ENCODE data around the gene GLYR1.

Gene GLYR1

GRCh38 chr16:4813251-4814003 is 33.7 kb downstream of the GLYR1 start:
- no peak for TF ChIP-seq CTCF (IDR thresholded peaks at IDR 0.05)
- Histone ChIP-seq H3K27ac (no peak overlapping the region), H3K27me3 (no peaks in the 10 kb centered on the region), H3K4me3 (no peak overlapping the region), H3K4me1 (no peaks in the 10 kb centered on the region), H3K36me3 (peaks cover 68 to 100% (median 93%) of the 10 kb centered on the region in 3 donors), H3K9me3 (no peaks in the 10 kb centered on the region)
- intact Hi-C loops (cut with DNase I; ENCODE audit: low total_unique reads), result no loop called here
- no peak for DNase-seq

GRCh38 chr16:4811773-4812172 is 35.3 kb downstream of the GLYR1 start:
- no peak for TF ChIP-seq CTCF (IDR thresholded peaks at IDR 0.05)
- intact Hi-C loops (cut with DNase I; ENCODE audit: low total_unique reads), result no loop called here
- Histone ChIP-seq H3K36me3 (peaks cover 65 to 99% (median 86%) of the 10 kb centered on the region in 3 donors), H3K9me3 (no peaks in the 10 kb centered on the region), H3K4me3 (no peak overlapping the region), H3K4me1 (no peaks in the 10 kb centered on the region), H3K27me3 (no peaks in the 10 kb centered on the region), H3K27ac (no peak overlapping the region)
- DNase-seq, result no peak

- H3K27me3 ChIP-seq, result no peaks in the 10 kb centered on the region
- peaks cover 60 to 99% (median 83%) of the 10 kb centered on the region in 3 donors for H3K36me3 ChIP-seq
- no peak overlapping the region for H3K27ac ChIP-seq
- TF ChIP-seq CTCF (IDR thresholded peaks at IDR 0.05), result no peak
- intact Hi-C loops (cut with DNase I; ENCODE audit: low total_unique reads), result no loop called here
- H3K4me3 ChIP-seq, result no peak overlapping the region
- no peaks in the 10 kb centered on the region for H3K9me3 ChIP-seq
- DNase-seq, result no peak
- no peaks in the 10 kb centered on the region for H3K4me1 ChIP-seq
Measured at GRCh38 chr16:4811242-4811641, 35.8 kb downstream of the GLYR1 start.

- no peak for DNase-seq
- intact Hi-C loops (cut with DNase I; ENCODE audit: low total_unique reads), result no loop called here
- Histone ChIP-seq H3K4me3 (no peak overlapping the region), H3K36me3 (peaks cover 28 to 72% (median 53%) of the 10 kb centered on the region in 3 donors), H3K27ac (no peak overlapping the region), H3K27me3 (no peaks in the 10 kb centered on the region), H3K4me1 (peaks cover 0 to 16% (median 10%) of the 10 kb centered on the region in 4 donors), H3K9me3 (no peaks in the 10 kb centered on the region)
- no peak for TF ChIP-seq CTCF (IDR thresholded peaks at IDR 0.05)
Measured at GRCh38 chr16:4806280-4806679, 40.8 kb downstream of the GLYR1 start.

GRCh38 chr16:4805231-4805630 is 41.9 kb downstream of the GLYR1 start:
- Histone ChIP-seq H3K36me3 (peaks cover 21 to 62% (median 47%) of the 10 kb centered on the region in 3 donors), H3K27me3 (no peaks in the 10 kb centered on the region), H3K27ac (no peak overlapping the region), H3K4me1 (peaks cover 0 to 23% (median 13%) of the 10 kb centered on the region in 4 donors), H3K9me3 (no peaks in the 10 kb centered on the region), H3K4me3 (no peak overlapping the region)
- intact Hi-C loops (cut with DNase I; ENCODE audit: low total_unique reads), result no loop called here
- no peak for DNase-seq
- TF ChIP-seq CTCF (IDR thresholded peaks at IDR 0.05), result no peak
